Naive thymus-derived CD8-positive, alpha-beta T cell (primary cell): ENCODE results near the gene RBP5. TPM values are rescaled to one million over a fixed set of nuclear protein-coding genes. Genes with fewer than 3 reads are reported as not detected.

Source experiments
- ATAC-seq, 2 donors: fragments of 150-1000 bp; cut with Tn5 transposase in 1 of 2; sonication (Bioruptor Pico), chemical (Tn5 transposase) in 1 of 2; 1 replicate in 1 of 2; 2 replicates in 1 of 2; pipeline ENCODE4 v1.10.0; 2021; ENCODE audit warnings: mild to moderate bottlenecking in 2 of 2, moderate library complexity in 2 of 2
- POLR2A ChIA-PET: fragments of 350-600 bp; sonication (Branson Sonifier 250); formaldehyde crosslinking; loops from one replicate; lab custom pipeline; 2021; ENCODE audit warnings: antibody characterized with exemption; lab: Charles Lee
- DNase-seq, 10 donors: peaks; one replicate each; pipeline versions ENCODE4 v3.0.0 to v3.0.0-alpha.2; 2020 to 2022
- H3K27ac Mint-ChIP-seq, 10 donors: one replicate each; pipeline ENCODE4 v1.8.0; 2020 to 2022; ENCODE audit warnings: mild to moderate bottlenecking in 10 of 10, mixed read lengths in 10 of 10, moderate library complexity in 4 of 10, inconsistent platforms in 1 of 10
- H3K27me3 Mint-ChIP-seq, 5 donors: one replicate each; pipeline ENCODE4 v1.8.0; 2021 to 2022; ENCODE audit warnings: mixed read lengths in 5 of 5
- H3K36me3 Mint-ChIP-seq, 3 donors: one replicate each; pipeline ENCODE4 v1.8.0; 2020 to 2022; ENCODE audit warnings: mixed read lengths in 3 of 3, mild to moderate bottlenecking in 2 of 3, inconsistent platforms in 1 of 3
- H3K4me1 Mint-ChIP-seq, 4 donors: one replicate each; pipeline ENCODE4 v1.8.0; 2021 to 2022; ENCODE audit warnings: mixed read lengths in 4 of 4
- H3K4me3 Mint-ChIP-seq, 10 donors: one replicate each; pipeline ENCODE4 v1.8.0; 2020 to 2022; ENCODE audit warnings: mild to moderate bottlenecking in 10 of 10, mixed read lengths in 10 of 10, moderate library complexity in 6 of 10, inconsistent platforms in 1 of 10
- H3K9me3 Mint-ChIP-seq, 9 donors: one replicate each; pipeline ENCODE4 v1.8.0; 2020 to 2022; ENCODE audit warnings: mixed read lengths in 9 of 9, mild to moderate bottlenecking in 3 of 9, inconsistent platforms in 1 of 9, moderate library complexity in 1 of 9
- polyA plus RNA-seq, 3 donors: library from polyadenylated mRNA; unstranded; fragments of 300-500 nt; fragmentation: Illumina TruSeq; gene quantifications; one replicate each; pipeline ENCODE4 v1.2.3, GENCODE V29; 2021
- total RNA-seq, 8 experiments: library from RNA in 2 of 8; stranded (reverse) in 2 of 8; gene quantifications; one replicate each; pipeline ENCODE4 v1.2.3 and lab custom pipeline; 2021 to 2026

RBP5 gene
- total and polyA plus RNA-seq, 5 experiments from 2014 or later = 0.69 to 1.1 TPM; not detected in 3

DNA sequence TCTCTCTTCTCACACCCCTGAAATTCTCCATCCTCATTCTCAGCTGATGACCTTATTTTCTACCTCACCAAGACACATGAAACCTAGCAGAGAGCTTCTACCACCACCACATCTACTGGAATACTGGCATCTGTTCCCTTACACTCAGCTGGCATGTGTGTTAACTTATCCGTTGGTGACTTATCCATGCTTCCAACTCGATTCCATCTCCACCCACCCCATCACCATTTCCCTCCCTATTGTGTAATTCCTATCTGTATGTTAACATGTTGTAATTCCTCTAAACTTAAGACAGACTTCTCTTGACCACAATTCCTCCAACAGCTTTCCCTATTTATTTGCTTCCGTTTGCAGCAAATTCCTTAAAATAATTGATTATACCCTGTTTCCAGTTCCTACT lies 52.8 kb downstream of the RBP5 start:
- Mint-ChIP-seq H3K4me1 (no peaks in the 10 kb centered on the region), H3K27ac (peak overlapping the region in 1 of 10 donors; percentile 12), H3K9me3 (no peaks in the 10 kb centered on the region), H3K27me3 (peaks cover 0 to 15% (median 5%) of the 10 kb centered on the region in 5 donors), H3K36me3 (no peaks in the 10 kb centered on the region), H3K4me3 (no peak overlapping the region)
- DNase-seq (no peak), ATAC-seq (no peak)
- POLR2A ChIA-PET = no interaction called here

DNA sequence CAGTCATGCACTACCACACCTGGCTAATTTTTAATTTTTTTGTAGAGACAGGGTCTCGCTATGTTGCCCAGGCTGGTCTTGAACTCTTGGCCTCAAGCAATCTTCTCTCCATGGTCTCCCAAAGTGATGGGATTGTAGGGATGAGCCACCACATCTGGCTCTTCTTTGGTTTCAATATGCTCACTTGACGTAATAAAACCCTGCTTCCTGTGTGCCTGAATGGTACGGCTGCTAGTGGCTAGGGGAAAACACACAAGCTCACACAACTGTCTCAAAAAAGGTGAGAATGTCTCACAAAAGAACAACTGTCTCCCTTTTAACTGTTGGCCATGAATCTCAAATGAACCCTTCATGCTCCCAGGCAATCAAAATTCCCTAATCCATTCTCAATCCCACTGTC lies 53.2 kb downstream of the RBP5 start:
- Mint-ChIP-seq H3K36me3 (no peaks in the 10 kb centered on the region), H3K4me1 (no peaks in the 10 kb centered on the region), H3K27ac (peak overlapping the region in 2 of 10 donors; percentile 12 to 84), H3K4me3 (no peak overlapping the region), H3K27me3 (peaks cover 0 to 15% (median 5%) of the 10 kb centered on the region in 5 donors), H3K9me3 (no peaks in the 10 kb centered on the region)
- DNase-seq (no peak), ATAC-seq (no peak)
- POLR2A ChIA-PET = interaction anchor here (0.6 kb wide), 1 partner anchor 268 kb away, joined by 3 read pairs; no protein-coding TSS in a partner anchor

- H3K9me3 Mint-ChIP-seq = no peaks in the 10 kb centered on the region
- DNase-seq (no peak), ATAC-seq (no peak)
- H3K36me3 Mint-ChIP-seq = no peaks in the 10 kb centered on the region
- POLR2A ChIA-PET = interaction anchor here (0.7 kb wide), 1 partner anchor 15 kb away, joined by 4 read pairs; no protein-coding TSS in a partner anchor
- H3K4me1 Mint-ChIP-seq = no peaks in the 10 kb centered on the region
- peak overlapping the region in 1 of 10 donors; percentile 21 for H3K27ac Mint-ChIP-seq
- no peak overlapping the region for H3K4me3 Mint-ChIP-seq
- H3K27me3 Mint-ChIP-seq = peaks cover 0 to 18% (median 5%) of the 10 kb centered on the region in 5 donors
These were observed 54.7 kb downstream of the RBP5 start for GRCh38 chr12:7073946-7074345.

Other genes with a start within 250 kb of the RBP5 start
- 10 to 100 TPM; 10.1 to 10.5 TPM for gene LRRC23, start 224.1 kb downstream of the RBP5 start, total RNA-seq
- gene LRRC23, start 224.1 kb downstream of the RBP5 start, polyA plus RNA-seq = 1 to 10 TPM; 4.7 to 9.9 (median 8.8) TPM
- 100 to 1,000 TPM; 141 to 144 TPM for gene ENO2, start 214.3 kb downstream of the RBP5 start, total RNA-seq
- gene ENO2, start 214.3 kb downstream of the RBP5 start, polyA plus RNA-seq = 10 to 100 TPM; 19.4 to 29.2 (median 19.7) TPM
- gene ATN1, start 200.9 kb downstream of the RBP5 start, total RNA-seq = 10 to 100 TPM; 25.7 to 30.3 TPM
- gene ATN1, start 200.9 kb downstream of the RBP5 start, polyA plus RNA-seq = 1 to 10 TPM in 2 of 3 donors, under 1 TPM in 1; 0.35 to 1.4 (median 1.1) TPM
- not detected for gene RNU7-1, start 185.1 kb downstream of the RBP5 start, total RNA-seq
- gene RNU7-1, start 185.1 kb downstream of the RBP5 start, polyA plus RNA-seq = not detected
- gene C12orf57, start 184.9 kb downstream of the RBP5 start, total RNA-seq = 100 to 1,000 TPM; 518 to 519 TPM
- gene C12orf57, start 184.9 kb downstream of the RBP5 start, polyA plus RNA-seq = 100 to 1,000 TPM; 329 to 399 (median 366) TPM
- gene PTPN6, start 177.5 kb downstream of the RBP5 start, total RNA-seq = 100 to 1,000 TPM; 235 to 247 TPM
- gene PTPN6, start 177.5 kb downstream of the RBP5 start, polyA plus RNA-seq = 100 to 1,000 TPM; 182 to 425 (median 260) TPM
- gene PHB2, start 158.2 kb downstream of the RBP5 start, total RNA-seq = 100 to 1,000 TPM; 159 to 173 TPM
- 100 to 1,000 TPM in 2 of 3 donors, 10 to 100 TPM in 1; 97.0 to 115 (median 108) TPM for gene PHB2, start 158.2 kb downstream of the RBP5 start, polyA plus RNA-seq
- gene EMG1, start 158.0 kb downstream of the RBP5 start, total RNA-seq = 10 to 100 TPM; 71.1 to 72.5 TPM
- 10 to 100 TPM; 59.7 to 66.4 (median 64.7) TPM for gene EMG1, start 158.0 kb downstream of the RBP5 start, polyA plus RNA-seq
- gene LPCAT3, start 110.4 kb downstream of the RBP5 start, total RNA-seq = 10 to 100 TPM; 17.0 to 18.5 TPM
- gene LPCAT3, start 110.4 kb downstream of the RBP5 start, polyA plus RNA-seq = 10 to 100 TPM; 17.0 to 22.7 (median 19.9) TPM
- gene C1S, start 68.2 kb downstream of the RBP5 start, total RNA-seq = 1 to 10 TPM; 2.3 to 3.3 TPM
- gene C1S, start 68.2 kb downstream of the RBP5 start, polyA plus RNA-seq = under 1 TPM in 1 of 3 donors, not detected in 2; 0.15 TPM
- 1 to 10 TPM; 1.4 to 1.5 TPM for gene C1R, start 36.4 kb downstream of the RBP5 start, total RNA-seq
- gene C1R, start 36.4 kb downstream of the RBP5 start, polyA plus RNA-seq = 1 to 10 TPM; 1.5 to 3.2 (median 2.5) TPM
- gene C1RL, start 19.7 kb downstream of the RBP5 start, total RNA-seq = 10 to 100 TPM; 20.7 to 24.1 TPM
- 1 to 10 TPM; 3.7 to 5.7 (median 4.8) TPM for gene C1RL, start 19.7 kb downstream of the RBP5 start, polyA plus RNA-seq
- 10 to 100 TPM; 21.7 to 24.8 TPM for gene CLSTN3, start 1.5 kb upstream of the RBP5 start, total RNA-seq
- gene CLSTN3, start 1.5 kb upstream of the RBP5 start, polyA plus RNA-seq = 1 to 10 TPM; 2.9 to 6.4 (median 5.8) TPM
- gene PEX5, start 60.8 kb upstream of the RBP5 start, total RNA-seq = 10 to 100 TPM; 30.8 to 31.2 TPM
- gene PEX5, start 60.8 kb upstream of the RBP5 start, polyA plus RNA-seq = 10 to 100 TPM; 13.4 to 19.8 (median 14.1) TPM
- gene ACSM4, start 175.2 kb upstream of the RBP5 start, total RNA-seq = not detected
- gene ACSM4, start 175.2 kb upstream of the RBP5 start, polyA plus RNA-seq = not detected